CD14-positive monocyte (primary cell): ENCODE measurements around the gene OR5F1. TPM values are rescaled to one million over a fixed set of nuclear protein-coding genes. Genes with fewer than 3 reads are reported as not detected.

Experiments
- DNase-seq, 3 donors: peaks; one replicate each; pipeline ENCODE4 v3.0.0-alpha.2; 2011 to 2022
- H2AFZ ChIP-seq: 2 replicates; pipeline ENCODE4 v1.6.0; 2012; ENCODE audit warnings: mild to moderate bottlenecking, low read depth, low read length, inconsistent platforms; ENCODE audit not compliant: insufficient read depth, poor library complexity, severe bottlenecking
- H3K27ac ChIP-seq, 2 donors: 1 replicate in 1 of 2; 2 replicates in 1 of 2; pipeline ENCODE4 v1.5.1; 2012 to 2013; ENCODE audit warnings: low read length in 2 of 2, control low read depth in 1 of 2, inconsistent platforms in 1 of 2, low read depth in 1 of 2, mild to moderate bottlenecking in 1 of 2
- H3K27me3 ChIP-seq, 2 donors: one replicate each; pipeline versions ENCODE4 v1.6.0 to v1.6.1; 2011 to 2013; ENCODE audit warnings: low read length in 2 of 2; ENCODE audit not compliant: control insufficient read depth in 2 of 2, insufficient read depth in 2 of 2
- H3K36me3 ChIP-seq, 2 donors: replicated peaks in 1 of 2; 1 replicate in 1 of 2; 2 replicates in 1 of 2; pipeline versions ENCODE4 v1.5.1 to v1.6.1; 2012 to 2013; ENCODE audit warnings: low read length in 2 of 2, control low read depth in 1 of 2, inconsistent platforms in 1 of 2, mild to moderate bottlenecking in 1 of 2; ENCODE audit not compliant: insufficient read depth in 2 of 2, control insufficient read depth in 1 of 2
- H3K4me1 ChIP-seq, 2 donors: 1 replicate in 1 of 2; 2 replicates in 1 of 2; pipeline versions ENCODE4 v1.5.1 to v1.6.1; 2012 to 2013; ENCODE audit warnings: low read length in 2 of 2, control low read depth in 1 of 2, inconsistent platforms in 1 of 2, mild to moderate bottlenecking in 1 of 2, moderate library complexity in 1 of 2; ENCODE audit not compliant: insufficient read depth in 2 of 2, control insufficient read depth in 1 of 2
- H3K4me2 ChIP-seq: replicated peaks from 2 replicates; pipeline ENCODE3; 2012; ENCODE audit warnings: low read length, moderate library complexity, mild to moderate bottlenecking; ENCODE audit not compliant: poor library complexity, severe bottlenecking; ENCODE audit errors: extremely low read depth
- H3K4me3 ChIP-seq, 3 experiments: fragments of 200-600 bp in 1 of 3; sonication (generic) in 1 of 3; replicated peaks in 1 of 3; 1 replicate in 2 of 3; 2 replicates in 1 of 3; pipeline ENCODE4 v1.5.1; 2011 to 2013; ENCODE audit warnings: low read length in 3 of 3, mild to moderate bottlenecking in 3 of 3, control low read depth in 2 of 3, low read depth in 2 of 3, inconsistent platforms in 1 of 3, moderate library complexity in 1 of 3
- H3K79me2 ChIP-seq: 2 replicates; pipeline ENCODE4 v1.6.0; 2012; ENCODE audit warnings: mild to moderate bottlenecking, control low read depth, inconsistent platforms, low read length, moderate library complexity; ENCODE audit not compliant: insufficient read depth
- H3K9ac ChIP-seq: 2 replicates; pipeline ENCODE4 v1.6.0; 2017; ENCODE audit warnings: low read length, mild to moderate bottlenecking; ENCODE audit not compliant: insufficient read depth, poor library complexity, severe bottlenecking
- H3K9me3 ChIP-seq, 2 donors: replicated peaks in 1 of 2; 1 replicate in 1 of 2; 2 replicates in 1 of 2; pipeline versions ENCODE4 v1.5.1 to v1.6.1; 2012 to 2013; ENCODE audit warnings: low read length in 2 of 2, control low read depth in 1 of 2; ENCODE audit not compliant: control insufficient read depth in 1 of 2, insufficient read depth in 1 of 2
- H4K20me1 ChIP-seq: 2 replicates; pipeline ENCODE4 v1.6.0; 2012; ENCODE audit warnings: mild to moderate bottlenecking, low read length, control low read depth, moderate library complexity; ENCODE audit not compliant: insufficient read depth
- H3K27ac Mint-ChIP-seq, 7 donors: one replicate each; pipeline ENCODE4 v1.8.0; 2020; ENCODE audit warnings: mild to moderate bottlenecking in 7 of 7, mixed read lengths in 7 of 7, moderate library complexity in 6 of 7, inconsistent platforms in 2 of 7
- H3K27me3 Mint-ChIP-seq, 3 donors: one replicate each; pipeline ENCODE4 v1.8.0; 2021 to 2022; ENCODE audit warnings: low read depth in 3 of 3, mild to moderate bottlenecking in 3 of 3, mixed read lengths in 3 of 3, moderate library complexity in 3 of 3, inconsistent platforms in 1 of 3
- H3K36me3 Mint-ChIP-seq, 2 donors: one replicate each; pipeline ENCODE4 v1.8.0; 2020; ENCODE audit warnings: mixed read lengths in 2 of 2, inconsistent platforms in 1 of 2, mild to moderate bottlenecking in 1 of 2
- H3K4me1 Mint-ChIP-seq: one replicate; pipeline ENCODE4 v1.8.0; 2020; ENCODE audit warnings: mild to moderate bottlenecking, mixed read lengths
- H3K4me3 Mint-ChIP-seq, 2 donors: one replicate each; pipeline ENCODE4 v1.8.0; 2020; ENCODE audit warnings: mild to moderate bottlenecking in 2 of 2, mixed read lengths in 2 of 2, moderate library complexity in 1 of 2
- H3K9me3 Mint-ChIP-seq, 7 donors: one replicate each; pipeline ENCODE4 v1.8.0; 2020 to 2022; ENCODE audit warnings: mixed read lengths in 7 of 7, mild to moderate bottlenecking in 6 of 7, moderate library complexity in 6 of 7, inconsistent platforms in 2 of 7
- WGBS: methylation state at CpG from one replicate; pipeline ENCODE4 v1.1.5; 2013; ENCODE audit warnings: missing lambda C conversion rate; ENCODE audit not compliant: insufficient coverage; 5-methylcytosine and 5-hydroxymethylcytosine counted together
- intact Hi-C, 2 donors: fragments of 100-400 bp; cut with micrococcal nuclease; formaldehyde crosslinking; loops; one replicate each; pipeline versions ENCODE4 v1.15.0 to v1.15.1; 2023
- polyA minus RNA-seq: library from RNA; depleted of rRNA, polyadenylated mRNA; stranded (reverse); fragments of >200 nt; gene quantifications from 2 replicates; pipeline ENCODE4 v1.2.3, GENCODE V29; 2012
- polyA plus RNA-seq, 3 donors: library from polyadenylated mRNA; depleted of rRNA in 1 of 3; unstranded in 2 of 3; stranded (reverse) in 1 of 3; fragments of 300-500 nt in 2 of 3; fragments of >200 nt in 1 of 3; fragmentation: Illumina TruSeq in 2 of 3; gene quantifications; 1 replicate in 2 of 3; 2 replicates in 1 of 3; pipeline ENCODE4 v1.2.3, GENCODE V29; 2012 to 2021
- total RNA-seq, 12 experiments: library from RNA in 1 of 12; stranded (reverse) in 1 of 12; fragments of 120-200 nt in 1 of 12; gene quantifications; one replicate each; pipeline ENCODE4 v1.2.4 and lab custom pipeline; 2013 to 2026; ENCODE audit warnings: mixed read lengths in 6 of 12, inconsistent platforms in 1 of 12
- TF ChIP-seq, protein P1 (sequence below): fragments of 200-600 bp; IDR thresholded peaks from one replicate; pipeline ENCODE4 v1.8.0; 2022; ENCODE audit warnings: antibody characterized with exemption, mild to moderate bottlenecking

OR5F1 gene
- total RNA-seq (2013), result not detected
- not detected for polyA plus RNA-seq
- not detected in 2 replicates for polyA minus RNA-seq
- 0 to 0.15 (median 0) reads per million in 11 experiments for total RNA-seq (lab: John Stamatoyannopoulos, UW)

DNA sequence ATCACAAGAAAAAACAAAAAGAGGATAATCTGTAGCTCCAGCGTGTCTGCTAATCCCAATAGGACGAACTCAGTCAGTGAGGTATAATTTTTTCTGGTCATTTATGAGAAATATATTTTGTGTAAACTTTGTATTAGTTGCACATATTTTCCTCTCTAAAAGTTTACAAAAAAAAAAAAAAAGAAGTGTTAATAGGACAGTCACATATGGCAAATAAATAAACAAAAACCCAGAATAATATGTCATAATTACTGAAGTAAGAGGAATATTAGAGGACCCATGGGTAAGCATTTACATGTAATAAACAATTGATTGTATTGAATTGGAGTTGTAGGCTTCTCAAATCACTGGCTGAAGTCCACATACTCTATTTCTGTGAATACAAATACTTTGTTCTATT, at the start of gene OR5F1:
Gene OR5F1, minus strand, starts transcription at position 101 of the 400 bp plus-strand sequence. Its CDS starts 0 bp downstream, at position 101.
- no peaks in the 10 kb centered on the region for H3K36me3 ChIP-seq
- TF ChIP-seq, protein P1, sequence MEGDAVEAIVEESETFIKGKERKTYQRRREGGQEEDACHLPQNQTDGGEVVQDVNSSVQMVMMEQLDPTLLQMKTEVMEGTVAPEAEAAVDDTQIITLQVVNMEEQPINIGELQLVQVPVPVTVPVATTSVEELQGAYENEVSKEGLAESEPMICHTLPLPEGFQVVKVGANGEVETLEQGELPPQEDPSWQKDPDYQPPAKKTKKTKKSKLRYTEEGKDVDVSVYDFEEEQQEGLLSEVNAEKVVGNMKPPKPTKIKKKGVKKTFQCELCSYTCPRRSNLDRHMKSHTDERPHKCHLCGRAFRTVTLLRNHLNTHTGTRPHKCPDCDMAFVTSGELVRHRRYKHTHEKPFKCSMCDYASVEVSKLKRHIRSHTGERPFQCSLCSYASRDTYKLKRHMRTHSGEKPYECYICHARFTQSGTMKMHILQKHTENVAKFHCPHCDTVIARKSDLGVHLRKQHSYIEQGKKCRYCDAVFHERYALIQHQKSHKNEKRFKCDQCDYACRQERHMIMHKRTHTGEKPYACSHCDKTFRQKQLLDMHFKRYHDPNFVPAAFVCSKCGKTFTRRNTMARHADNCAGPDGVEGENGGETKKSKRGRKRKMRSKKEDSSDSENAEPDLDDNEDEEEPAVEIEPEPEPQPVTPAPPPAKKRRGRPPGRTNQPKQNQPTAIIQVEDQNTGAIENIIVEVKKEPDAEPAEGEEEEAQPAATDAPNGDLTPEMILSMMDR, result no peak
- peaks cover 0 to 2% of the 10 kb centered on the region in 2 donors for H3K9me3 ChIP-seq
- no peak within 1 kb of the TSS for H3K4me2 ChIP-seq
- no CpG with 5 or more reads among the region's 2 CpGs for WGBS
- no peaks in the 10 kb centered on the region for H3K27me3 Mint-ChIP-seq
- no peak within 1 kb of the TSS for H3K27ac ChIP-seq
- peaks cover 0 to 6% (median 0%) of the 10 kb centered on the region in 7 donors for H3K9me3 Mint-ChIP-seq
- no peaks in the 10 kb centered on the region for H3K36me3 Mint-ChIP-seq
- DNase-seq, result no peak
- no peaks in the 10 kb centered on the region for H3K4me1 ChIP-seq
- H3K4me3 ChIP-seq, result no peak within 1 kb of the TSS
- H3K9ac ChIP-seq, result no peak within 1 kb of the TSS
- no peak within 1 kb of the TSS for H3K4me3 Mint-ChIP-seq
- H2AFZ ChIP-seq, result no peak within 1 kb of the TSS
- H3K4me1 Mint-ChIP-seq, result no peaks in the 10 kb centered on the region
- no peaks in the 10 kb centered on the region for H4K20me1 ChIP-seq
- H3K27me3 ChIP-seq, result no peaks in the 10 kb centered on the region
- intact Hi-C loops, result no loop called here
- H3K27ac Mint-ChIP-seq, result no peak within 1 kb of the TSS
- no peaks in the 10 kb centered on the region for H3K79me2 ChIP-seq

DNA sequence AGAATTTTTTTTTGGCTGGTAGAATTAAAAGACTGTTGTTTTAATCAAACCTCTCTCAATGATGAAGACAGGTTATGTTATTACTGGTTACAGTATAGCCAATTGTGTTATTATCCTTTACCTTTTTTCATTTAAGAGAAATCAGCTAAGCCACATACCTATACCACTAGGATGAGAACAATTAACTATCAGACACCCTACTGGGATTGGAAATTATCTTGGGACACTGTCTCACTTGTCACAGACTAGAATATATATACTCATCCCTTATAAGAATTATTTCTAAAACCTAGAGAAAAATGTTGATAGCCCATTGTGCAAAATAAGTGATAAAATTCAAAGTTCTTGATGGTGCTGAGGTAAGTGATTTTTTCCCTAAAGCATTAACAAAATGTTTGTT, 32.9 kb upstream of the OR5F1 start, which contains the start of gene OR5AS1:
Gene OR5AS1, plus strand, starts transcription at position 301 of the 400 bp plus-strand sequence. CDS start 2,765 bp downstream, outside the sequence.
- intact Hi-C loops, result no loop called here
- DNase-seq, result no peak
- H3K4me2 ChIP-seq, result no peak within 1 kb of the TSS
- no peaks in the 10 kb centered on the region for H3K4me1 ChIP-seq
- Mint-ChIP-seq H3K4me1 (no peaks in the 10 kb centered on the region), H3K36me3 (no peaks in the 10 kb centered on the region), H3K4me3 (no peak within 1 kb of the TSS), H3K27ac (no peak within 1 kb of the TSS), H3K27me3 (no peaks in the 10 kb centered on the region), H3K9me3 (peaks cover 0 to 6% (median 2%) of the 10 kb centered on the region in 7 donors)
- H3K27ac ChIP-seq, result no peak within 1 kb of the TSS
- no peak within 1 kb of the TSS for H3K9ac ChIP-seq
- no peaks in the 10 kb centered on the region for H3K79me2 ChIP-seq
- peaks cover 0 to 5% of the 10 kb centered on the region in 2 donors for H3K9me3 ChIP-seq
- no peaks in the 10 kb centered on the region for H3K27me3 ChIP-seq
- TF ChIP-seq, protein P1, result no peak
- no peak within 1 kb of the TSS for H3K4me3 ChIP-seq
- H4K20me1 ChIP-seq, result no peaks in the 10 kb centered on the region
- no peaks in the 10 kb centered on the region for H3K36me3 ChIP-seq
- no peak within 1 kb of the TSS for H2AFZ ChIP-seq
